WTC11 (cell line): ENCODE measurements around the gene AVEN.

ENCODE experiments used
- CBFB ChIP-seq: sonication (generic); formaldehyde crosslinking; IDR thresholded peaks from 2 replicates; pipeline ENCODE4 v1.8.1; 2022; ENCODE audit warnings: mild to moderate bottlenecking, low read depth, missing genetic modification reagents
- ETV6 ChIP-seq: sonication (generic); formaldehyde crosslinking; IDR thresholded peaks from 2 replicates; pipeline ENCODE4 v1.8.1; 2022; ENCODE audit warnings: mild to moderate bottlenecking, missing genetic modification reagents
- TF ChIP-seq, protein P1 (sequence below): fragments of 200-600 bp; IDR thresholded peaks from 2 replicates; pipeline ENCODE4 v1.8.0; 2022; ENCODE audit warnings: antibody characterized with exemption

DNA sequence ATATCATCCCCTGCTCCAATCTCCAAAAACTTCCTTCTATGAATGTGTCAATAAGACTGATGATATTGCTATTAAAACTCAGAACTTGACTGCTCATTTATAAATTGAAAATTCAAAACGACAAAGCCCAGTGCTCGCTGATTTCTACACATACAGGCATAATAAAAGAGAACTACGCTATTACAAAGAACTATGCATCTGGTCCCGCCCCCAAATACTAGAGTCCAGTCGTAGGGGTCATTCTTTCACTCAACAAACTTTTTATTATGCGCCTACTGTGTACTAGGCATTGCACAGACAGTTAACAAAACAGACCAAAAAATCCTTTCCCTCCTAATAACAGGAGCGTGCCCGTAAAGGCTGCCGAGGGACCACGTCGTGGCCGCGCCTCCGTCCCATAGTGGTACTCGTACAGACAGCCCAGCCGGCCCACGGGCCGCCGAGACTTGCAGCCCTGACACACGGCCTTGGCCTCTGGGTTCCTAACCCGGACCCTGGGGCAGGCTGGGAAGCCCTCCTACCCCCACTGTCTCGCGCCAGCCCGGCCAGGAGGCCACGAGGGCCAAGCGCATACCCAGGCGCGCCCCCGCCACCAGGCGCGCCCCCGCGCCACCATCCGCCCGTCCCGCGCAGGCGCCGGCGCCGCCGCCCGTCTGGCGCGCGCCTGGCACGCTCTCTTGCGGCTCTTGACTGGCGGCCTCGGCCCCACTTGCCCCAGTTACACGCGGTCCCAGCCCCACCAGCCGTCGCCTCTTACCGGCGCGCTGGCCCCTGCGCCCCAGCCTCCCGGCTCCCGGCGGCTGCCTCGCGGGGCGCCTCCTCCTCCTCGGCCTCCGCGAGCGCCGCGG, 757 bp downstream of the AVEN start:
- TF ChIP-seq, protein P1, sequence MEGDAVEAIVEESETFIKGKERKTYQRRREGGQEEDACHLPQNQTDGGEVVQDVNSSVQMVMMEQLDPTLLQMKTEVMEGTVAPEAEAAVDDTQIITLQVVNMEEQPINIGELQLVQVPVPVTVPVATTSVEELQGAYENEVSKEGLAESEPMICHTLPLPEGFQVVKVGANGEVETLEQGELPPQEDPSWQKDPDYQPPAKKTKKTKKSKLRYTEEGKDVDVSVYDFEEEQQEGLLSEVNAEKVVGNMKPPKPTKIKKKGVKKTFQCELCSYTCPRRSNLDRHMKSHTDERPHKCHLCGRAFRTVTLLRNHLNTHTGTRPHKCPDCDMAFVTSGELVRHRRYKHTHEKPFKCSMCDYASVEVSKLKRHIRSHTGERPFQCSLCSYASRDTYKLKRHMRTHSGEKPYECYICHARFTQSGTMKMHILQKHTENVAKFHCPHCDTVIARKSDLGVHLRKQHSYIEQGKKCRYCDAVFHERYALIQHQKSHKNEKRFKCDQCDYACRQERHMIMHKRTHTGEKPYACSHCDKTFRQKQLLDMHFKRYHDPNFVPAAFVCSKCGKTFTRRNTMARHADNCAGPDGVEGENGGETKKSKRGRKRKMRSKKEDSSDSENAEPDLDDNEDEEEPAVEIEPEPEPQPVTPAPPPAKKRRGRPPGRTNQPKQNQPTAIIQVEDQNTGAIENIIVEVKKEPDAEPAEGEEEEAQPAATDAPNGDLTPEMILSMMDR, result no peak
- TF ChIP-seq ETV6 (CRISPR knock-in tag) (no peak), CBFB (CRISPR knock-in tag) (no peak)
